SW480 (cell line): ENCODE measurements around the gene ASIC3.
"Not testable (repeated sequence)": the region's sequence is repeated elsewhere in the genome, so short reads cannot be mapped to it uniquely, and the experiment has no call there.

Experiments used
- DNase-seq: peaks from one replicate; pipeline ENCODE4 v3.0.0-alpha.2; 2016; ENCODE audit warnings: low spot score

Gene ASIC3

DNA sequence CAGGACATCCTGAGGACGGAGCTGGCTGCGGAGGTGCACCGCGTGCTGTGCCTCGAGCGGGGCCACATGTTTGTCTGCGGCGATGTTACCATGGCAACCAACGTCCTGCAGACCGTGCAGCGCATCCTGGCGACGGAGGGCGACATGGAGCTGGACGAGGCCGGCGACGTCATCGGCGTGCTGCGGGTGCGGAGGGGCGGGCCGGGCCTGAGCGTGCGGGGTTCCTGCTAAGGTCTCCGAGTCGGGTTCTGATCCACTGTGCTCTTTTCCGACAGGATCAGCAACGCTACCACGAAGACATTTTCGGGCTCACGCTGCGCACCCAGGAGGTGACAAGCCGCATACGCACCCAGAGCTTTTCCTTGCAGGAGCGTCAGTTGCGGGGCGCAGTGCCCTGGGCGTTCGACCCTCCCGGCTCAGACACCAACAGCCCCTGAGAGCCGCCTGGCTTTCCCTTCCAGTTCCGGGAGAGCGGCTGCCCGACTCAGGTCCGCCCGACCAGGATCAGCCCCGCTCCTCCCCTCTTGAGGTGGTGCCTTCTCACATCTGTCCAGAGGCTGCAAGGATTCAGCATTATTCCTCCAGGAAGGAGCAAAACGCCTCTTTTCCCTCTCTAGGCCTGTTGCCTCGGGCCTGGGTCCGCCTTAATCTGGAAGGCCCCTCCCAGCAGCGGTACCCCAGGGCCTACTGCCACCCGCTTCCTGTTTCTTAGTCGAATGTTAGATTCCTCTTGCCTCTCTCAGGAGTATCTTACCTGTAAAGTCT lies 34.4 kb upstream of the ASIC3 start:
- DNase-seq: no peak

- no peak for DNase-seq
Observed at GRCh38 chr7:151014950-151015349, 33.4 kb upstream of the ASIC3 start.

- no peak for DNase-seq
Observed at GRCh38 chr7:151015967-151016366, 32.4 kb upstream of the ASIC3 start.

GRCh38 chr7:151016505-151016904 lies 31.8 kb upstream of the ASIC3 start:
- no peak for DNase-seq

GRCh38 chr7:151016942-151017341 lies 31.4 kb upstream of the ASIC3 start:
- DNase-seq: no peak

DNA sequence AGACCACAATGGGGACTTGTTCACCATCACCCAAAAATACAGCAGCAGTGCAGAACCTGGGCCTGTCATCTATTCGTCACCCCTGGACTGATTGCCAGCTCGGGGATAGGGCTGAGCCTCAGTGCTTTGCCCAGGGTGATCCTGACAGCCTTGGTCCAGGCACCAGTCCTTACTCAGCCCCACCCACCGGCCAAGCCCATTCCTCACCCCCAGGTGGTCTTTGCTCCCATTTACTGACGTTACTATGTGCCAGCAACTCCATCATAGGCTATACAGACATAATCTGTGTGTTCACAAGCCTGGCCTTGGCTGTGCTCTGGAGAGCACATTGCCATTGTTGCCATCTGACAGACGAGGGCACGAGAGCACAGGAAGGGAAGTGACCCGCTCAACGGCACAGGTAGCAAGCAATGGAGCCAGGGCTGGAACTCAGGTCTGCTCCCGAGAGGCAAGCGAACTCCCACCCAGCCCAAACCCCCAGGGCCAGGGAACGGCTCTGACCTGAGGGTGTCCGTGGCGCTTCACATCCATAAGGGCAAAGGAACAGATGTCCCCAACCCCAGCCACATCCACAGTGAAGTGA lies 30.9 kb upstream of the ASIC3 start:
- DNase-seq: no peak

GRCh38 chr7:151017953-151018420 lies 30.3 kb upstream of the ASIC3 start:
- no peak for DNase-seq

DNA sequence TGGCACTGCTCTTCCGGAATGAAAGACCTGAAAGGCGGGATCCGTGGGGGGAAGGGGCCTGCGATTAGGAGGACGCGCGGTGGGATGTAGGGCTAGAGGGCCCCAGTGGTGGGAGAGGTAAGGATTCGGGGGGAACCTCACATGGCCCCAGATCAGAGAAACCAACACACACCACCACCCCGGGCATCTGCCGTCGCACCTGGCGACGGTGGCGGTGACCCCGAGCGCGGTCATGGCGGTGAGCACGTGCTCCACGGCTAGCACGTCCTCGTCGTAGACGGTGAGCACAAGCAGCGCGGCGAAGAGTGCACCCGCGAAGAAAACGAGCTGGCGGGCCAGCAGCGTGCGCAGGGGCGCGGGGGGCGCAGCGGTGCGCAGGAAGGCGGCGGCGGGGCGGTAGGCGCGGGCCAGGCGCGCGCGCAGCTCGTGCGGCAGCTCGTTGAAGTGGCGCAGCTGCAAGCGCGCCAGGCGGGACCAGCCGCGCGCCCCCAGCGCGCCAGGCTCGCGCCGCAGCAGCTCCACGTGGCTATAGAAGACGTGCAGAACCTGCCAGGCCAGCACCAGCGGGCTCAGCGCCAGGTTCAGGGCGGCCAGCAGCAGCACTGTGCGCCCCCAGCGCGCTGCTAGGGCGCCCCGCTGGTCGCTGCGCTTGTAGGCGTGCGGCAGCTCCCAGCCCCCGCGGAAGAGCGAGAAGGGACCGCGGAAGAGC lies 29.8 kb upstream of the ASIC3 start:
- no peak for DNase-seq

- no peak for DNase-seq
Observed at GRCh38 chr7:151019130-151019447, 29.2 kb upstream of the ASIC3 start.

- no peak for DNase-seq
Observed at GRCh38 chr7:151020231-151020630, 28.1 kb upstream of the ASIC3 start.

DNA sequence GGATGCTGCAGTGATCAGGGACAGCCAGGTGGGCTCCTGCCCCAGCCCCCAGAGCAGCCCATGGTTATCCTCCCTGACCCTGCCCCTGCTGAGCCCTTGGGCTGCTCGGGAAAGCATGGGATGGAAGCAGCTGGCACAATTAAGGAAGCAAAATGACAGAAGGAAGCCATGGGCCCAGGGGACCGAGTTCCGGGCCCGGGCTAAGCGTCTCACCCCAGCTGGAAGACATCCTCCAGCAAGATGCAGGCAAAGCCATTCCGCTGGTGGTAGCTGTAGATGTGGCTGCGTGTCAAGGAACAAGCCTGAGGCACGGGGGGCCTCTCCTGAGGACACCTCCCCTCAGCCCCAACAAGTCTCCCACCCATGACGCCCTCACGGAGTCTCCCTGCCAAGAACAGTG lies 25.1 kb upstream of the ASIC3 start:
- no peak for DNase-seq

DNA sequence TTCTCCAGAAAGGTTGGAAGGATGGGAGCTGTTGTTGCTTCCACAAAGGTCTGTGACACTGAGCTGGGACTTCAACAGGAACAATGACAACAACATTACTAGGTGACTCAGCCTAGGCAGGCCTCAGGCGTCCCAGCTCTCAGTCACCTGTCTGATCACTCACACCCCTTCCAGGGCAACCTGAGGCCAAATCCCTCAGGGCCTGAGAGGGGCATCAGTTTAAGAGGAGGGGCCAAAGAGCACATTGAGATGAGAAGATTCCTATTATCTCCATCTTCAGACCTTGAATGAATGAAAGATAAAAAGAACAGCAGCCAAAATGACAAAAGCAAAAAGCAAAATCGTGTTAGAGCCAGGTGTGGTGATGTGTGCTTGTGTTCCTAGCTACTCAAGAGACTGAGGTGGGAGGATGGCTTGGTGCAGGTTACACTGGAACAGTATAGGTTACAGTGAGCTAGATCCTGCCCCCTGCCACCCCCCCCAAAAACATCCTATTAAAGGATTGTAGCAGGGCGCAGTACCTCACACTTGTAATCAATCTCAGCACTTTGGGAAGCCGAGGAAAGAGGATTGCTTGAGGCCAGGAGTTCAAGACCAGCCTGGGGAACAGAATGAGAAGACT lies 23.8 kb upstream of the ASIC3 start, which contains the start of gene ATG9B:
ATG9B (minus strand) TSS at position 60 of the 622 bp plus-strand sequence. CDS start 71 bp downstream, outside the sequence.
- DNase-seq: peak; percentile 30

DNA sequence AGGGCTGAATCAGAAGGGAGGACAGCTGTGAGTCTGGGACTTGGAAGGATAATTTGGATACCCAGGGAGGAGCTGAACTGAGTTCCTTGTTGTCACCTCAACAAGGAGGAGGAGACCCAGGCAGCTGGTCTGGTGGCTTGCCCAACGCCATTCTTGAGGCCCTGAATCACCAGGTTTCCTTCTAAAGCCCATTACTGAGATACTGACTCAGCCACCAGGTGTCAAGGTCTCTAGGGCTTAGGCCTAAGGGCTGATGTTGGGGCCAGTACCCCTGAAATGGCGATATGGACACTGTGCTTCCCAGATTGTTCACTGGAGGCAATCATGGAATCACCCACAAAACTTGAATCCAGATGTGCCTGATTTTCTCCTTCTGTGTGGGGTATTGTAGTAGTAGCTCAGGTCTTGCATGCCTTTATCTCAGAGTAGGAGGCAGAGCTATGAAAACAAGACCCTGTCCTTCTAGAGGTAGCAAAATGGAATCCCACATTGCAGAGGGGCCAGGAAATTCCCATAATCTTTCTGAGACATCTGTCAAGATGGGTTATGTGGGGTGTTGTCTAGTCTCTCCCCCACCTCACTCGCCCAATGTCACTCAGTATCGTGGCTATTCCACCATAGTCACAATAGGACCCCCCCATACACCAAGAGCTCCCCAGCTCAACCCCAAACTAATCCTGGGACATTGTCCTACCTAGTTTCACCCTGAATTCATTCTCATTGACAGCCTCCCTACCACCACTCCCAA lies 22.2 kb upstream of the ASIC3 start:
- DNase-seq: no peak

- DNase-seq: not testable (repeated sequence)
Observed at GRCh38 chr7:151026771-151027727, 21.3 kb upstream of the ASIC3 start.

GRCh38 chr7:151027728-151028130 lies 20.6 kb upstream of the ASIC3 start:
- DNase-seq: not testable (repeated sequence)

GRCh38 chr7:151028131-151028947 lies 20.0 kb upstream of the ASIC3 start, which contains the start of gene ABCB8:
TSS of gene ABCB8 (plus strand) at chr7:151028450. CDS start at chr7:151028516, 66 bp downstream.
- DNase-seq: peak; percentile 98

DNA sequence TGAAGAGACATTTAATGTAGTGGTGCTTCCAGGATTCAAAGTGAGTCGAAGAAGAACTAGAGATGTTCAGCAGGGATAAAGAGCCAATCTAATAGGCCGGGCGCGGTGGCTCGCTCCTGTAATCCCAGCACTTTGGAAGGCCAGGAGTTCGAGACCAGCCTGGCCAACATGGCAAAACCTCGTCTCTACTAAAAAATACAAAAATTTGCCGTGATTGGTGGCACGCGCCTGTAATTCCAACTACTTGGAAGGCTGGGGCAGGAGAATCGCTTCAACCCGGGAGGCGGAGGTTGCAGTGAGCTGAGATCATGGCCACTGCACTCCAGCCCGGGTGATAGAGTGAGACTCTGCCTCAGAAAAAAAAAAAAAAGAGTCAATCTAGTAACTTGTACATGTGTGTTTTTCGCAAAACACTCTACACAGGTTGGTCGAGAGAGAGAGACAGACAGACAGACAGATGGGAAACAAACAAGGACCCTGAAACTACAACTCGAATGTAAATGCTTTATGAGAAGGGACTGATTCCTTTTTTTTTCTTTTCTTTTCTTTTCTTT lies 19.3 kb upstream of the ASIC3 start:
- DNase-seq: no peak

- DNase-seq: no peak
Observed at GRCh38 chr7:151031011-151031410, 17.3 kb upstream of the ASIC3 start.
